HepG2 (cell line): ENCODE results near the gene C1orf198.

Source experiments
- GABPB1 ChIP-seq: IDR thresholded peaks from 2 replicates; pipeline ENCODE4 v1.6.1; 2016; ENCODE audit warnings: mild to moderate bottlenecking, missing genetic modification reagents, moderate library complexity, missing compliant biosample characterization
- KAT7 ChIP-seq: IDR thresholded peaks from 2 replicates; pipeline ENCODE4 v1.6.1; 2018; ENCODE audit warnings: borderline replicate concordance, missing compliant biosample characterization
- MAX ChIP-seq: IDR thresholded peaks from 2 replicates; pipeline ENCODE4 v1.6.1; 2012; ENCODE audit warnings: inconsistent platforms
- SIN3A ChIP-seq: IDR thresholded peaks from 2 replicates; pipeline ENCODE4 v1.6.1; 2011; ENCODE audit warnings: low read depth, mild to moderate bottlenecking, control low read depth, low read length, borderline replicate concordance

- TF ChIP-seq SIN3A (no peak), KAT7 (CRISPR knock-in tag) (no peak), GABPB1 (CRISPR knock-in tag) (no peak), MAX (no peak)
These were observed 67.2 kb downstream of the C1orf198 start for GRCh38 chr1:230800891-230801840.
